ENCODE data around the gene RAB39B.

Gene RAB39B

GRCh38 chrX:155215443-155216178 is 48.7 kb downstream of the RAB39B start:
- no peak for DNase-seq

GRCh38 chrX:155213731-155214130 is 50.6 kb downstream of the RAB39B start:
- DNase-seq: no peak

- DNase-seq: no peak
Measured at GRCh38 chrX:155211208-155211607, 53.1 kb downstream of the RAB39B start.
